ENCODE measurements around the gene NFS1. TPM values are rescaled to one million over a fixed set of nuclear protein-coding genes. Genes with fewer than 3 reads are reported as not detected.
A peak's percentile ranks its signal among the peaks of the same experiment; 100 is the strongest.

NFS1 gene
- total RNA-seq, 2 experiments from 2014 or later: 41.3 to 56.2 TPM

GRCh38 chr20:35697696-35698297 lies 1.4 kb downstream of the NFS1 start:
- TF ChIP-seq EZH2phosphoT487 (IDR thresholded peaks at IDR 0.05; ENCODE audit: borderline replicate concordance, low read depth, low read length): no peak
- TF ChIP-seq CTCF (conservative IDR thresholded peaks at IDR 0.05; ENCODE audit: low read length): no peak; the same call in 1 of the 2 replicates
- H3K4me2 ChIP-seq (ENCODE audit: low read length): peak overlapping the region; percentile 74
- peaks cover 23% of the 10 kb centered on the region for H3K4me1 ChIP-seq (ENCODE audit: insufficient read depth, low read length, poor library complexity, severe bottlenecking)
- H3K4me3 ChIP-seq (ENCODE audit: low read depth, low read length, poor library complexity, severe bottlenecking): peak overlapping the region; percentile 87
- no TSS peak for BruUV-seq (replicated peaks)
- H3K9me2 ChIP-seq (ENCODE audit: insufficient read depth, low read length): no peaks in the 10 kb centered on the region
- intact Hi-C loops (cut with micrococcal nuclease; ENCODE audit: unreplicated experiment): loop anchor here (2.0 to 5.0 kb wide), 4 partner anchors 80 to 235 kb away; partner anchors contain the start of gene SPAG4
- POLR2A ChIA-PET: no interaction called here
- peak overlapping the region; percentile 74 for H3K27ac ChIP-seq (ENCODE audit: low read depth, low read length, poor library complexity, severe bottlenecking)
- CTCF ChIA-PET (ENCODE audit: unreplicated experiment): no interaction called here
- H3K9me3 ChIP-seq (ENCODE audit: low read length): no peaks in the 10 kb centered on the region
- no peaks in the 10 kb centered on the region; the same call in 1 of the 2 replicates for H4K20me1 ChIP-seq (ENCODE audit: insufficient read depth, low read length)
- DNase-seq (ENCODE audit: low spot score): no peak
- peak overlapping the region; percentile 82; the same call in 1 of the 2 replicates for H2AFZ ChIP-seq (ENCODE audit: low read length)
- peaks cover 51% of the 10 kb centered on the region for H3K36me3 ChIP-seq (ENCODE audit: insufficient read depth, low read length)
- peaks cover 31% of the 10 kb centered on the region; the same call in 1 of the 2 replicates for H3K79me2 ChIP-seq (ENCODE audit: insufficient read depth, low read depth, low read length)

GRCh38 chr20:35695978-35696377 lies 3.2 kb downstream of the NFS1 start:
- H3K36me3 ChIP-seq (ENCODE audit: insufficient read depth, low read length): peaks cover 34% of the 10 kb centered on the region
- H3K9me3 ChIP-seq (ENCODE audit: low read length): no peaks in the 10 kb centered on the region
- DNase-seq (ENCODE audit: low spot score): no peak
- H3K27ac ChIP-seq (ENCODE audit: low read depth, low read length, poor library complexity, severe bottlenecking): no peak overlapping the region
- H2AFZ ChIP-seq (ENCODE audit: low read length): no peak overlapping the region
- no peak overlapping the region for H3K4me2 ChIP-seq (ENCODE audit: low read length)
- peaks cover 29% of the 10 kb centered on the region; the same call in 1 of the 2 replicates for H3K79me2 ChIP-seq (ENCODE audit: insufficient read depth, low read depth, low read length)
- no peaks in the 10 kb centered on the region for H3K9me2 ChIP-seq (ENCODE audit: insufficient read depth, low read length)
- peaks cover 23% of the 10 kb centered on the region for H3K4me1 ChIP-seq (ENCODE audit: insufficient read depth, low read length, poor library complexity, severe bottlenecking)
- intact Hi-C loops (cut with micrococcal nuclease; ENCODE audit: unreplicated experiment): loop anchor here (5.0 kb wide), 3 partner anchors 79 to 234 kb away; partner anchors contain the start of gene SPAG4
- ChIA-PET CTCF (ENCODE audit: unreplicated experiment) (no interaction called here), POLR2A (no interaction called here)
- no peaks in the 10 kb centered on the region; the same call in 1 of the 2 replicates for H4K20me1 ChIP-seq (ENCODE audit: insufficient read depth, low read length)
- no TSS peak for BruUV-seq (replicated peaks)
- no peak overlapping the region for H3K4me3 ChIP-seq (ENCODE audit: low read depth, low read length, poor library complexity, severe bottlenecking)
- TF ChIP-seq EZH2phosphoT487 (IDR thresholded peaks at IDR 0.05; ENCODE audit: borderline replicate concordance, low read depth, low read length) (no peak), CTCF (conservative IDR thresholded peaks at IDR 0.05; ENCODE audit: low read length) (no peak)

GRCh38 chr20:35695245-35695749 lies 3.9 kb downstream of the NFS1 start:
- no peaks in the 10 kb centered on the region for H3K9me3 ChIP-seq (ENCODE audit: low read length)
- H3K27ac ChIP-seq (ENCODE audit: low read depth, low read length, poor library complexity, severe bottlenecking): no peak overlapping the region
- H3K9me2 ChIP-seq (ENCODE audit: insufficient read depth, low read length): no peaks in the 10 kb centered on the region
- no peak overlapping the region for H3K4me3 ChIP-seq (ENCODE audit: low read depth, low read length, poor library complexity, severe bottlenecking)
- no peaks in the 10 kb centered on the region; the same call in 1 of the 2 replicates for H4K20me1 ChIP-seq (ENCODE audit: insufficient read depth, low read length)
- CTCF ChIA-PET (ENCODE audit: unreplicated experiment): no interaction called here
- peaks cover 22% of the 10 kb centered on the region; the same call in 1 of the 2 replicates for H3K79me2 ChIP-seq (ENCODE audit: insufficient read depth, low read depth, low read length)
- H2AFZ ChIP-seq (ENCODE audit: low read length): no peak overlapping the region
- no TSS peak for BruUV-seq (replicated peaks)
- no peak for DNase-seq (ENCODE audit: low spot score)
- POLR2A ChIA-PET: no interaction called here
- H3K36me3 ChIP-seq (ENCODE audit: insufficient read depth, low read length): peaks cover 34% of the 10 kb centered on the region
- TF ChIP-seq CTCF (conservative IDR thresholded peaks at IDR 0.05; ENCODE audit: low read length) (peak; percentile 42; the same call in 1 of the 2 replicates), EZH2phosphoT487 (IDR thresholded peaks at IDR 0.05; ENCODE audit: borderline replicate concordance, low read depth, low read length) (no peak)
- no peak overlapping the region for H3K4me2 ChIP-seq (ENCODE audit: low read length)
- peaks cover 17% of the 10 kb centered on the region for H3K4me1 ChIP-seq (ENCODE audit: insufficient read depth, low read length, poor library complexity, severe bottlenecking)
- intact Hi-C loops (cut with micrococcal nuclease; ENCODE audit: unreplicated experiment): loop anchor here (5.0 kb wide), 3 partner anchors 78 to 233 kb away; partner anchors contain the start of gene SPAG4

Data from OCI-LY7 (cell line).